HL-60 (cell line): ENCODE measurements around the gene ABCA1.

Source experiments
- DNase-seq, 2 experiments: peaks; one replicate each; pipeline ENCODE4 v3.0.0-alpha.2; 2010 to 2020; ENCODE audit warnings: low read depth in 1 of 2, low spot score in 1 of 2
- H3K27ac ChIP-seq: fragments of 250-450 bp; sonication (Bioruptor Pico); replicated peaks from 2 replicates; pipeline ENCODE4 v1.5.1; 2020; ENCODE audit warnings: mild to moderate bottlenecking, moderate library complexity
- H3K27me3 ChIP-seq: fragments of 250-450 bp; sonication (Bioruptor Pico); 2 replicates; pipeline ENCODE4 v1.5.1; 2021; ENCODE audit warnings: mild to moderate bottlenecking, moderate library complexity; ENCODE audit not compliant: insufficient read depth, poor library complexity, severe bottlenecking
- H3K4me3 ChIP-seq: replicated peaks from 2 replicates; pipeline ENCODE4 v1.5.1; 2011; ENCODE audit warnings: mild to moderate bottlenecking, control low read depth, low read length; ENCODE audit not compliant: insufficient read depth
- GABPA ChIP-seq: IDR thresholded peaks from 2 replicates; pipeline ENCODE4 v1.6.1; 2012; ENCODE audit warnings: low read depth
- POLR2AphosphoS5 ChIP-seq: IDR thresholded peaks from 2 replicates; pipeline ENCODE4 v1.6.1; 2012; ENCODE audit warnings: low read depth
- SPI1 ChIP-seq: IDR thresholded peaks from 2 replicates; pipeline ENCODE4 v1.6.1; 2012; ENCODE audit warnings: low read depth, mild to moderate bottlenecking, borderline replicate concordance
- TF ChIP-seq, protein P1 (sequence below): IDR thresholded peaks from 2 replicates; pipeline ENCODE4 v1.6.1; 2012; ENCODE audit warnings: low read depth; ENCODE audit not compliant: insufficient replicate concordance
- TF ChIP-seq, protein P2 (sequence below): IDR thresholded peaks from one replicate; pipeline ENCODE4 v1.5.1; 2011; ENCODE audit warnings: low read length, control low read depth, inconsistent platforms; ENCODE audit not compliant: insufficient read depth

The ABCA1 gene

DNA sequence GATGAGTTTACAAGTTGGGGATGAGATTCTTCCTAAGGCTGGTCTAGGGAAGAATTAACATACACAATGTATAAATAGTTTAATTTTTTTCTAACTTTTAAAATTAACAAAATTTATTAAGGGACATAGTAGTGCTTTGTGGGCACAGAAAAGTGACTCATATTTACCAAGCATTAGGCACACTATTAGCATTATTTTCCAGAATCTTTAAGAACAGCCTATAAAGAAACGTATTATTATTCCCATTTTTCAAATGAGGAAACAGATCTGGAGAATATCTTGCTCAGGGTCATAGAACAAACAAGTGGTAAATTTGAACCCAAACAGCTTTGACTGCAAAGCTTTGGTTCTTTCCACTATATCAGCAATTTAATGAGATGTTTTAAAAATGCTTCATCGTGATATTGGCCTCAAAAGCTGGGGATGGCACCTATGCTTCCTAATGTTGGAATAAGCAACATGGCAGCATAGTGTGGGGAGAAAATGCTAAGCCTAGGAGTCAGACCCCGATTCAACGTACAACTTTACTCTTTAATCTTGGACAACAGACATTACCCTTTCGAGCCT is 55.9 kb downstream of the ABCA1 start:
- Histone ChIP-seq H3K27ac (no peak overlapping the region), H3K27me3 (no peaks in the 10 kb centered on the region), H3K4me3 (no peak overlapping the region)
- no peak for DNase-seq
- TF ChIP-seq, protein P1, sequence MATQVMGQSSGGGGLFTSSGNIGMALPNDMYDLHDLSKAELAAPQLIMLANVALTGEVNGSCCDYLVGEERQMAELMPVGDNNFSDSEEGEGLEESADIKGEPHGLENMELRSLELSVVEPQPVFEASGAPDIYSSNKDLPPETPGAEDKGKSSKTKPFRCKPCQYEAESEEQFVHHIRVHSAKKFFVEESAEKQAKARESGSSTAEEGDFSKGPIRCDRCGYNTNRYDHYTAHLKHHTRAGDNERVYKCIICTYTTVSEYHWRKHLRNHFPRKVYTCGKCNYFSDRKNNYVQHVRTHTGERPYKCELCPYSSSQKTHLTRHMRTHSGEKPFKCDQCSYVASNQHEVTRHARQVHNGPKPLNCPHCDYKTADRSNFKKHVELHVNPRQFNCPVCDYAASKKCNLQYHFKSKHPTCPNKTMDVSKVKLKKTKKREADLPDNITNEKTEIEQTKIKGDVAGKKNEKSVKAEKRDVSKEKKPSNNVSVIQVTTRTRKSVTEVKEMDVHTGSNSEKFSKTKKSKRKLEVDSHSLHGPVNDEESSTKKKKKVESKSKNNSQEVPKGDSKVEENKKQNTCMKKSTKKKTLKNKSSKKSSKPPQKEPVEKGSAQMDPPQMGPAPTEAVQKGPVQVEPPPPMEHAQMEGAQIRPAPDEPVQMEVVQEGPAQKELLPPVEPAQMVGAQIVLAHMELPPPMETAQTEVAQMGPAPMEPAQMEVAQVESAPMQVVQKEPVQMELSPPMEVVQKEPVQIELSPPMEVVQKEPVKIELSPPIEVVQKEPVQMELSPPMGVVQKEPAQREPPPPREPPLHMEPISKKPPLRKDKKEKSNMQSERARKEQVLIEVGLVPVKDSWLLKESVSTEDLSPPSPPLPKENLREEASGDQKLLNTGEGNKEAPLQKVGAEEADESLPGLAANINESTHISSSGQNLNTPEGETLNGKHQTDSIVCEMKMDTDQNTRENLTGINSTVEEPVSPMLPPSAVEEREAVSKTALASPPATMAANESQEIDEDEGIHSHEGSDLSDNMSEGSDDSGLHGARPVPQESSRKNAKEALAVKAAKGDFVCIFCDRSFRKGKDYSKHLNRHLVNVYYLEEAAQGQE: no peak
- TF ChIP-seq GABPA (no peak), SPI1 (no peak), POLR2AphosphoS5 (no peak)
- TF ChIP-seq, protein P2, sequence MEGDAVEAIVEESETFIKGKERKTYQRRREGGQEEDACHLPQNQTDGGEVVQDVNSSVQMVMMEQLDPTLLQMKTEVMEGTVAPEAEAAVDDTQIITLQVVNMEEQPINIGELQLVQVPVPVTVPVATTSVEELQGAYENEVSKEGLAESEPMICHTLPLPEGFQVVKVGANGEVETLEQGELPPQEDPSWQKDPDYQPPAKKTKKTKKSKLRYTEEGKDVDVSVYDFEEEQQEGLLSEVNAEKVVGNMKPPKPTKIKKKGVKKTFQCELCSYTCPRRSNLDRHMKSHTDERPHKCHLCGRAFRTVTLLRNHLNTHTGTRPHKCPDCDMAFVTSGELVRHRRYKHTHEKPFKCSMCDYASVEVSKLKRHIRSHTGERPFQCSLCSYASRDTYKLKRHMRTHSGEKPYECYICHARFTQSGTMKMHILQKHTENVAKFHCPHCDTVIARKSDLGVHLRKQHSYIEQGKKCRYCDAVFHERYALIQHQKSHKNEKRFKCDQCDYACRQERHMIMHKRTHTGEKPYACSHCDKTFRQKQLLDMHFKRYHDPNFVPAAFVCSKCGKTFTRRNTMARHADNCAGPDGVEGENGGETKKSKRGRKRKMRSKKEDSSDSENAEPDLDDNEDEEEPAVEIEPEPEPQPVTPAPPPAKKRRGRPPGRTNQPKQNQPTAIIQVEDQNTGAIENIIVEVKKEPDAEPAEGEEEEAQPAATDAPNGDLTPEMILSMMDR: no peak

DNA sequence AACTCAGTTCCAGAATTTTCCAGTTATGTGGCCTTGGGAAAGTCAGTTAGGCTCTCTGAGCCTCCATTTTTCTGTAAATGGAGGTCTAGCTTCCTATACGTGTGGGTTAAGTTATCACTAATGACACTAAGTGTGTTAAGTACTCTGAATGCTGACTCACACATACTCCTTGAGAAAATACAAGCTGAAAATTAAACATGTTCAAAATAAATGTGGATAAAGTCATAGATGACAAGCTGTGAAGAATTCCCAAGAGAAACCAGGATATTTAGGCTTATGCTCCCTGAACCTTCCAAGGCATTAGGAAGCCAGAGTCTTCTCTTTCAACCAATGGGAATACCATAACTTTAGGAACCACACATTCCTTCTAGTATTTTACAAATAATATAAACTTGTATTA is 58.1 kb downstream of the ABCA1 start:
- H3K27ac ChIP-seq: no peak overlapping the region

DNA sequence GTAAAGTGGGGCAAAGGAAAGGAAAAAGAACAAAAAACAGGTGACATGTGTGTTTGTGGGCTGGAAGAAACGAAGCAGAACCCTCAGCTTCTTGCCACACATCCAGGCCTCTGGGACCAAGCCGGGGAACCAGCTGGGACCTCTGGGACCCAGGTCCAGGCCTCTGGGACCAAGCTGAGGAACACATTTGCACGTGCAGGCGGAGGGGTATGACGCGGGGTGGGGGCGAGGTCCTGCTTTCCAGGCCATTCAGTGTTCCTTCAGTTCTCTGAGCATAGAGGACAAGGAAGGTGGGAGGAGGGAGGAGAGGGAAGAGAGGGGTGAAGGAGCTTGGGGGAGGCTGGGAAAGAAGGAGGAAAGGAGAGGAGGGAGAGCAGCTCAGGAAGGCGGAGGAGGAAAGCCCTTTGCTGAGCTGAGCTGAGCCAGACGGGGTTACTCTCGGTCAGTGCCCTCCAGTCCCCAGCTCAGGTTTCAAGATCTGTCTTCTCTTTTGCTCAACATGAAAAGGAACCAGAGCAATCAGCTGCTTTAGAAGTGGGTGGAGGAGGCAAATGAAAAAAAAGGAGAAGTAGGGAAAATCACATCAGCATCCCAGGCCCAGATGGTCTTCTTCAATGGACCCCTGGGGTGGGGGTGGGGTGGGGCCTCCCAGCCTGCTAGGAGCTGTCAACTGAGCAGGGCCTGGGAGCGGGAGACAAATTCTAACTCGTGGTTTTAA is 59.1 kb downstream of the ABCA1 start:
- Histone ChIP-seq H3K4me3 (no peak overlapping the region), H3K27me3 (no peaks in the 10 kb centered on the region), H3K27ac (no peak overlapping the region)
- TF ChIP-seq GABPA (no peak), POLR2AphosphoS5 (peak; percentile 80), SPI1 (peak; percentile 74; the same call in 1 of the 2 replicates)
- TF ChIP-seq, protein P1: no peak
- TF ChIP-seq, protein P2: no peak
- DNase-seq: peak; percentile 78 to 84

More for the DNA sequence above, 58.1 kb downstream of the ABCA1 start:
- no peaks in the 10 kb centered on the region for H3K27me3 ChIP-seq
- no peak for DNase-seq
- TF ChIP-seq, protein P2: no peak
- no peak for TF ChIP-seq SPI1
- TF ChIP-seq, protein P1: no peak
- TF ChIP-seq POLR2AphosphoS5: no peak
- no peak for TF ChIP-seq GABPA
- no peak overlapping the region for H3K4me3 ChIP-seq
